ENCODE results near the gene PRKN. TPM values are rescaled to one million over a fixed set of nuclear protein-coding genes. Genes with fewer than 3 reads are reported as not detected.

The PRKN gene
- total and polyA plus RNA-seq, 2 experiments from 2014 or later: 0.10 to 0.84 TPM

- H3K9me3 Mint-ChIP-seq: peaks cover 22% of the 10 kb centered on the region
- H3K4me1 Mint-ChIP-seq: peaks cover 34% of the 10 kb centered on the region
- Histone ChIP-seq H3K4me2 (no peak overlapping the region), H3F3A (replicated peaks; ENCODE audit: low read depth) (no peaks in the 10 kb centered on the region), H3K9me2 (ENCODE audit: insufficient read depth) (no peaks in the 10 kb centered on the region; the same call in 1 of the 2 replicates), H3K27ac (ENCODE audit: low read depth) (peak overlapping the region; percentile 29; the same call in 1 of the 2 replicates), H3K4me1 (ENCODE audit: insufficient read depth) (peaks cover 17% of the 10 kb centered on the region), H3K4me3 (no peak overlapping the region), H2AFZ (no peak overlapping the region), H3K36me3 (ENCODE audit: insufficient read depth) (no peaks in the 10 kb centered on the region), H4K20me1 (replicated peaks; ENCODE audit: insufficient read depth) (no peaks in the 10 kb centered on the region), H3K79me2 (replicated peaks; ENCODE audit: insufficient read depth) (no peaks in the 10 kb centered on the region), H3K27me3 (ENCODE audit: insufficient read depth) (no peaks in the 10 kb centered on the region)
- ATAC-seq (no peak), DNase-seq (ENCODE audit: low spot score) (peak; percentile 35)
- H3K4me3 Mint-ChIP-seq: no peak overlapping the region; the same call in 2 of the 3 replicates
- TF ChIP-seq EZH2 (IDR thresholded peaks at IDR 0.05; ENCODE audit: low read depth, unreplicated experiment) (no peak), ZNF462 (CRISPR knock-in tag; IDR thresholded peaks at IDR 0.05) (no peak), JUNB (IDR thresholded peaks at IDR 0.05; ENCODE audit: unreplicated experiment) (no peak), CTCF (conservative IDR thresholded peaks at IDR 0.05; ENCODE audit: low read depth in 2 of 2) (no peak), ZNF331 (CRISPR knock-in tag; IDR thresholded peaks at IDR 0.05; ENCODE audit: low read depth) (no peak), EZH2phosphoT487 (IDR thresholded peaks at IDR 0.05; ENCODE audit: unreplicated experiment) (no peak), ETS1 (IDR thresholded peaks at IDR 0.05) (no peak), CREB1 (CRISPR knock-in tag; IDR thresholded peaks at IDR 0.05; ENCODE audit: low read depth) (no peak), POLR2AphosphoS5 (IDR thresholded peaks at IDR 0.05; ENCODE audit: low read depth) (no peak), STAT1 (IDR thresholded peaks at IDR 0.05; ENCODE audit: unreplicated experiment) (no peak), NANOG (IDR thresholded peaks at IDR 0.05; ENCODE audit: borderline replicate concordance) (no peak), ZNF114 (CRISPR knock-in tag; IDR thresholded peaks at IDR 0.05) (no peak), REST (IDR thresholded peaks at IDR 0.05; ENCODE audit: unreplicated experiment) (no peak)
- peaks cover 23% of the 10 kb centered on the region for H3K36me3 Mint-ChIP-seq (ENCODE audit: low read depth)
- peak overlapping the region; percentile 39; the same call in 1 of the 2 replicates for H3K27ac Mint-ChIP-seq
- H3K27me3 Mint-ChIP-seq (ENCODE audit: insufficient read depth, low read depth, poor library complexity): no peaks in the 10 kb centered on the region
Measured at GRCh38 chr6:162438980-162439379, 288.6 kb downstream of the PRKN start.

All from GM23338 (cell line).